ENCODE measurements around the gene PPP2R5C.

Gene PPP2R5C

DNA sequence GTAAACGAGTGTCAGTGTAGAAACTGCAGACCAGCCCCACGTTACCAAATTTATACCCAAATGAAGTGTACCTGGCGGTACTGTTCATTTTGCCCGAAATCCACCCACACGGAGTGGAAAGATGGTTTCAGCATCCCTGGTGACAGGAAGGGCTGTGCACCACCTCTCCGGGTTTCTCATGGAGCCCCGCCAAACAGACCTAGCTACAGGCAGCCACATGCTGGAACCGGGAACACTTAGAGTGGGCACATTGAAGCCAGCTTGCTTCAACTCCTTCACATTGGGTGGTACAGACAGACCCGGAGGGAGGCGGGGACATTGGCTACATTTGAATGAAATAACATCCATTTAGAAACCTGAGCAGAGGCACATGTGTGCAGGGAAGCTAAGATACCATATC lies 84.4 kb downstream of the PPP2R5C start:
- no peak for DNase-seq

- no peak for DNase-seq
Measured at GRCh38 chr14:101849125-101849524, 87.6 kb downstream of the PPP2R5C start.

GRCh38 chr14:101849640-101850039 lies 88.1 kb downstream of the PPP2R5C start:
- DNase-seq, result no peak

GRCh38 chr14:101851183-101851582 lies 89.7 kb downstream of the PPP2R5C start:
- DNase-seq, result no peak

DNA sequence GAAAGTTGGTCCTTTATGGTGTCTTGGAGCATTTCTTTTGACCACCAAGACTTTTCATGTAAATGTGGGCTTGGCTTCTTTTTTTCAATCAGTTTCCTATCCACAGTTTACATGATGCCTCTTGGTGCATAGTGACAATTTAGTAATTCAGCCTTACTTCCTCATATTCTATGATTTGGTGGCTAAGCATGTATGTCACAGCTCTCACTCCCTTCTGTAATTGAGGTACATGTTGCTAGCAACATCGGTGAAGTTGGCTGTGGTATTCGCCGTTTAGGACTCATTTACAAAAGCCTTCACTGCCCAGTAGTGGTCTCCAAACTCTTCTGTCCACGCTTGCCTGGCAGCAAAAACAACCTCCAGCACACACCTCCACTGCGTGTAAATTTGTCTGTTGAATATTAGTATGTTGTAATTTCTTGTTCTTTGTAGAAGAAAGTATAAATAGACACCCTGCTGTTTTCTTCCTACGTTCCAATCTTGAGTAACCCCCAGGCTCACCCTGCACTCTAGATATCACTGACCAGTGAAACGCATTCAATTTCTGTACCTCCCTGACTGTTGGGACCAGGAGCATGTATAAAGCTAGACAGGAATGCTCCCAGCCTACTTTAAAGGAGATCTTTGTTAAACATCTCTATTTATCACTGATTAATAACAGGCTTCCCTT lies 90.4 kb downstream of the PPP2R5C start:
- DNase-seq, result no peak

GRCh38 chr14:101852785-101853184 lies 91.3 kb downstream of the PPP2R5C start:
- DNase-seq, result no peak

- DNase-seq, result no peak
Measured at GRCh38 chr14:101853455-101854018, 92.0 kb downstream of the PPP2R5C start.

DNA sequence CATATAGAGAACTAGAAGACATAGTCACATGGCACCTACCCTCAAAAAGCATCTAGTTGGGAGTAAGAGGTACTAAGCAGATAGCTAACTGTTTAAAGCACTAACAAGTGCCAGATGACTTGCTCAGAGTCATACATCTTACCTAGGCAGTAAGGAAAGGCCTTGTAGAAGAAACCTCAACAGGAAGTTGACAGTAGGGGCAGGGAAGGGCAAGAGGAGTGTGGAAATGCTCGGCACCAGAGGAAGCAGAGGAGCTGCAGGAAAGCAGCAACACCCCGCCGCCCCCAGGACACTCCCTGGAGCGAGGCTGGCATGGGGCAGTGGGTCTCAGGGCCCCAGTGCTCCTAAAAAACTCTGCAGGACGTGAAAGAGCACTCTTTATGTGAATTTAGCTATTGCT lies 92.9 kb downstream of the PPP2R5C start:
- DNase-seq, result no peak

- DNase-seq, result no peak
Measured at GRCh38 chr14:101855958-101856357, 94.4 kb downstream of the PPP2R5C start.

DNA sequence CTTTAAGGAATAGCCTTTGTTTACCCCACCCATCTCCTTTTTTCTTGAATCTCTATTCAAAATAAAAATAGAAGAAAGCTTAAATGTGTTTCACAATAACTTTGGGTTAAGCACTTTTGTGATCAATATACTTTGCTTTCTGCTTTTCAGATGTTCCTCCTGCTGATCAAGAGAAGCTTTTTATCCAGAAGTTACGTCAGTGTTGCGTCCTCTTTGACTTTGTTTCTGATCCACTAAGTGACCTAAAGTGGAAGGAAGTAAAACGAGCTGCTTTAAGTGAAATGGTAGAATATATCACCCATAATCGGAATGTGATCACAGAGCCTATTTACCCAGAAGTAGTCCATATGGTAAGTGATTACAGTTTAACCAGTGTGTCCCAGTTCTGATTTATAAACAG lies 95.0 kb downstream of the PPP2R5C start:
- DNase-seq, result no peak

DNA sequence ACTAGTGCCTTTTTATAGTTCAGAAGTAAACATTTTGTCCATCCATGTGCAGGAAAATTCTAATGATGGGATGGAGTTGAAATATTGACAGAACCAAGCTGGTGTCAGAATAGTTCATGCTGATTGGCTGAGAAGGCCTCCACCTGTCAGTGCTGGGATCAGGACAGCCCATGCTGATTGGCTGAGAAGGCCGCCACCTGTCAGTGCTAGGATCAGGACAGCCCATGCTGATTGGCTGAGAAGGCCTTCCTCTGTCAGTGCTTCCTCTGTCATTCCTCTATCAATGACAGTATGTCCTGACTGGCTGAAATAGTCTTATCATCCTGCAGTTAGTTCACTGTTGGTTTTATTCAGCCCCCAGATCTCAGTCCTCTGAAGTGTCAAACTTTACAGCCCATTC lies 95.7 kb downstream of the PPP2R5C start:
- DNase-seq, result no peak

DNA sequence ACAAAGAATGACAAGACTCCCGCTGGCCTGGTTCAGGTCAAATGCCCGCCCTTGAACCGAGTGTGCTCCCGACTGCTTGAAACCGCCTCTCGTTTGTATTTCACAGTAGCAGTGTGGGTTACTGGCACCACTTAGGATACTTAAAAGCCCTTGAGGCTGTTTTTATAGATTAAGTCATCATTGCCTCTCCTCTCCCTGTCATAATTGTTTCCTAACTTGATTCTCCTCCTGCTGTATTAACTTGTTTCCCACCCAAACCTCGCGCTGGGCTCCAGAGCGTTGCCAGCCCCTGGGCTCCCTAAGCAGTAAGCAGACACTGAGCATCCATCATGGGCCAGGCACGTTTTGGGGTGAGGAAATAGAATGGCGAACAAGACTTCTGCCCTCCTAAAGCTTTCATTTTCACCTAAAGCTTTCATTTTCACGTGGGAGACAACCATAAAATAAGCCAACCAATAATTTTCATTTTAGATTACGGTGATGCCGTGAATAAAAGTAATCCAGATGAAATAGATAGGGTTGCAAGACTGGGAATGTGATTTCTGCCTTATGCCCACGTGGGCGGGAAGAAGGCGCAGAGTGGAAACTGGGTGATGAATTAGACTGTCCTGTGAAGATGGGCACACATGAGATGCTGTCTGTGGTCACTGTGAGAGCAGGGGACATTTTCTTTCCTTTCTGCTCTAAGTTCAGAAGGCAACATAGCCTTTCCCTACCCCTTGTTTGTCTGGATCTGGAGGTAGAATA lies 97.5 kb downstream of the PPP2R5C start:
- DNase-seq, result no peak

DNA sequence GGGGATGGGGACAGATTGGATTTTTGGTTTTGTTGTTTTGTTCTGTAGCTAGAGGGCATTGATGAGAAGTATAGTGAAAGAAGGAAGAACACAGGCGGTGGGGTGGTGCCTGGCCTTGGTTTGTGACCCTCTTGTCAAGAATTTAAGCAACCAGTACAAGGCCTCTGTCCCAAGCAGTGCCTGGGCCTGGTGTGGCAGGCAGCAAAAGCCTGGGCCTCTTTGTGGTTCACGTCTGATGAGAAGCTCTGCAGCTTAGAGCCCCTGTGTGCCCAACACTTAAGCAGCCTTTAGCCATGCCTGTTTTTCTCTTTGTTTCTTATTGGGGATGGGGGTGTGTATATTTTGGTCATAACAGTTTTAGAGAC lies 98.0 kb downstream of the PPP2R5C start:
- DNase-seq, result no peak

DNA sequence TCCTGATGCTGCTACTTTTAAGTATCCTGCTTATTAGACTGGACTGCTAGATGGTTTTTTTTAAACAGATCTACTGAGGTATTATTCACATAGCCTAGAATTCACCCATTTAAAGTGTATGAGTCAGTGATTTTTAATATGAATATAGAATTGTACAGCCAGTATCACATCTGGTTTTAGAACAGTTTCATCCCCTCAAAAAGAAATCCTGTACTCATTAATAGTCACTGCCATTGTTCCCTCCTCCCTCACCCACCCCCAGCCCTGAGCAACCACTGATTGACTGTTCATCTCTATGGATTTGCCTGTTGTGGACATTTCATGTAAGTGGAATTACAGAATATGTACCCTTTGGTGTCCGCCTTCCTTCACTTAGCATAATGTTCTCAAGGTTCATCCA lies 98.4 kb downstream of the PPP2R5C start:
- no peak for DNase-seq

GRCh38 chr14:101861464-101861863 lies 100.0 kb downstream of the PPP2R5C start:
- no peak for DNase-seq

DNA sequence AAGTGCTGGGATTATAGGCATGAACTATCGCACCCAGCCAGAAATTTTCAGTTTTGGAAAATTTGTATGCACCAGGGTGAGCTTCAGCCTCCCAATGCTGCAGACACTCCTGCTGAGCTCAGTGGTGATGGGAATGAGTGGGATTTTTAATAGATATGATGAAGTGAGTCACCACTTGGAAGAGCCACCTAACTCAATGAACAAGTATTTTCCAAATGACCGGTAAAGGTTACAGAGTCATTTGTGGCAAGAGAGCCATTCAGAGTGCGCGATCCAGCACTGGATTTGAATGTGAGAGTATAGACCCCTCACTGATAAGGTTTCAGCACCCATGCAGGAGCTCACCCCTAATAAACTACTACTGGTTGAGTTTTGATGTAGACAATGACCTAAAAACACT lies 100.7 kb downstream of the PPP2R5C start:
- DNase-seq, result no peak

GRCh38 chr14:101862711-101863110 lies 101.2 kb downstream of the PPP2R5C start:
- no peak for DNase-seq

DNA sequence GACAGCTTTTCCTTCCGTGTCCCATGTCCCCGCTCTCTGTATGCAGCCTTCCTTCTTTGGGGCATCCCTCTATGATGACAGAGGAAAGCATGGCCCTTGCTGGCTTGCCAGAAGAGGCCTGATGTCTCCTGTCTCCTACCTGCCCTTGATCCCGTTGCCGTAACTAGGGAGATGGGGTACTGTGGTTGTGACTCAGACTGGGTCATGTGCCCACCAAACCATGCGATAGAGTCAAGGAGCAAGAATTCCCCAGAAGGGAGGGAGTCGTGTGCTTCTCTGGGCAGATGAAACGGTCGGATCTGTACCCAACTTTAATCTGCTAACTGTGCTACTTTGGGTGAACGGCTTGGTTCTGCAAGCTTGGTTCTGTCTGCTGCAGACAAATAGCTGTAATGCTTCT lies 103.8 kb downstream of the PPP2R5C start:
- DNase-seq, result no peak

GRCh38 chr14:101867854-101868253 lies 106.3 kb downstream of the PPP2R5C start:
- DNase-seq, result no peak

DNA sequence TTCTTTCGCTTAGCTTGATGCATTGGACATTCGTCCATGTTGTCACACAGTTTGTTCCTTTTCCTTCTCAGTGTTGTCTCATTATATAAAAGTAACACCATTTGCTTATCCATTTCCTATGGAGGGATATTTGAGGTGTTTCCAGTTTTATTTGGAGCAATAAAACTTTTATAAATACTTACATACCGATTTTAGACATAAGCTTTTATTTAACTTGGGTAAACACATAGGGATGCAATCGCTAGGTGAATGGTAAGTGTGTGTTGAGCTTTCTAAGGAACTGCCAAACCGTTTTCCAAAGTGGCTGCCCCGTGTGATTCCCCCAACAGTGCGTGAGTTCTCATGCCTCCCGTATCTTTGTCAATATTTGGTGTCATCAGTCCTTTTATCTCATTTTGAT lies 107.7 kb downstream of the PPP2R5C start:
- no peak for DNase-seq

GRCh38 chr14:101870273-101870939 lies 108.9 kb downstream of the PPP2R5C start:
- DNase-seq, result no peak

DNA sequence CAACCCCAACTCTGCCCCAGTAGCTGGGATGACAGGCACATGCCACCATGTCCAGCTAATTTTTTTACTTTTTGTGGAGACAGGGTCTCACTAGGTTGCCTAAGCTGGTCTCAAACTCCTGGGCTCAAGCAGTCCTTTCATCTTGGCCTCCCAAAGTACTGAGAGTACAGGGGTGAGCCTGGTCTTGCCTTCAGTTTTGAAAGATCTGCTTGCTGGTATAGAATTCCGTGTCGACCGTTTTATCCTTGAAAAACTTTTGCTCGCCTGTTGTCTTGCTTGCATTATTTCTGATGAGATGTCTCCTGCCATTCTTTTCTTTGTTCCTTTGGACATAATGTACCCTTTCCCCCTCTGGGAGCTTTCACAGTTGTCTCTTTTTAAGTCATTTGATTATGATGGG lies 110.8 kb downstream of the PPP2R5C start:
- no peak for DNase-seq

DNA sequence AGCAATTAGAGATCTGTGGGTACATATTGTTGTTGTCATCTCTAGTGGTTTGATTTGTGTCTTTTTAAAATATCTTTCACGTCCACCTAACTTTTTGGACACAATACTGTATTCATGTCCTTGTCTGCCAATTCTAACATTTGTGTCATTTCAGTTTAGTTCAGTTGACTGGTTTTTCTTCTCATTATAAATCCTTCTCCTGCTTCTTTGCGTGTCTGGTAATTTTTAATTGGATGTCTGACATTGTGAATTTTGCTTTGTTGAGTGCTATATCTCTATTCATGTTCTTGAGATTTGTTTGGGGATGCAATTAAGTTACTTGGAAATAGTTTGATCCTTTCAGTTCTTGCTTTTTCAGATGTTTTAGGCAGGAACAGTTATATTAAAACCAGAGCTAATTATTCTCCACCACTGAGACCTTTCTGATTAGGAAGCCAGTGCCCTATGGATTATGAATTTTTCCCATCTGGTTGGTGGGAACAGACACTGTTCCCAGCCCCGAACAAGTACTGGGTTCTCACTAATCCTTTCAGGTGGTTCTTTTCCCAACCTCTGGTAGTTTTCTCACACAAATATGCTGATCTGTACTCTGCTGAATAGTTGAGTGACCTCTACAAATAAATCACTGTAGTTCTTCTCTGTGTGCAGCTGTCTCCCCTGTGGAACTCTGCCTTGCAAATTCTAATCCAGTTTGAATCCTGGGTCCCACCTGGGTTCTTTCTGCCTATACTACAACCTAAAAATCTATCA lies 111.7 kb downstream of the PPP2R5C start:
- no peak for DNase-seq
